Ecto neural progenitor cell (in vitro differentiated cells): ENCODE measurements around the gene SEC24C.
"Not testable (repeated sequence)": the region's sequence is repeated elsewhere in the genome, so short reads cannot be mapped to it uniquely, and the experiment has no call there.

ENCODE experiments used
- DNase-seq: peaks from one replicate; pipeline ENCODE4 v3.0.0-alpha.2; 2018; ENCODE audit warnings: low spot score

Gene SEC24C

GRCh38 chr10:73743905-73744663 lies at the start of gene SEC24C:
TSS of gene SEC24C (plus strand) at chr10:73744372. CDS start at chr10:73746833, 2,461 bp downstream.
- DNase-seq = peak; percentile 95

GRCh38 chr10:73695302-73695701 lies 48.9 kb upstream of the SEC24C start:
- DNase-seq = not testable (repeated sequence)

GRCh38 chr10:73697675-73698159 lies 46.5 kb upstream of the SEC24C start, which contains the start of gene AGAP5:
TSS of gene AGAP5 (minus strand) at chr10:73698109. CDS start at chr10:73697755, 354 bp downstream.
- not testable (repeated sequence) for DNase-seq

- DNase-seq = not testable (repeated sequence)
These were observed 45.4 kb upstream of the SEC24C start for GRCh38 chr10:73698819-73699218.

GRCh38 chr10:73703924-73704323 lies 40.2 kb upstream of the SEC24C start:
- DNase-seq = not testable (repeated sequence)

- DNase-seq = not testable (repeated sequence)
These were observed 38.6 kb upstream of the SEC24C start for GRCh38 chr10:73705506-73706072.

- DNase-seq = not testable (repeated sequence)
These were observed 37.7 kb upstream of the SEC24C start for GRCh38 chr10:73706488-73706887.

- DNase-seq = not testable (repeated sequence)
These were observed 36.5 kb upstream of the SEC24C start for GRCh38 chr10:73707628-73708027.

GRCh38 chr10:73708122-73708521 lies 36.0 kb upstream of the SEC24C start:
- DNase-seq = not testable (repeated sequence)

GRCh38 chr10:73711683-73712082 lies 32.5 kb upstream of the SEC24C start:
- not testable (repeated sequence) for DNase-seq

GRCh38 chr10:73713912-73714311 lies 30.3 kb upstream of the SEC24C start:
- not testable (repeated sequence) for DNase-seq

GRCh38 chr10:73714483-73714882 lies 29.7 kb upstream of the SEC24C start:
- DNase-seq = not testable (repeated sequence)

- not testable (repeated sequence) for DNase-seq
These were observed 28.7 kb upstream of the SEC24C start for GRCh38 chr10:73715179-73716156.

GRCh38 chr10:73716251-73716650 lies 27.9 kb upstream of the SEC24C start:
- DNase-seq = no peak

- no peak for DNase-seq
These were observed 26.6 kb upstream of the SEC24C start for GRCh38 chr10:73717556-73717955.

GRCh38 chr10:73720561-73720960 lies 23.6 kb upstream of the SEC24C start:
- DNase-seq = not testable (repeated sequence)

GRCh38 chr10:73723516-73723915 lies 20.7 kb upstream of the SEC24C start:
- DNase-seq = no peak

GRCh38 chr10:73729781-73730152 lies 14.4 kb upstream of the SEC24C start:
- DNase-seq = not testable (repeated sequence)

- peak; percentile 94 for DNase-seq
These were observed 13.8 kb upstream of the SEC24C start for GRCh38 chr10:73730153-73730906.

GRCh38 chr10:73731588-73732375 lies 12.4 kb upstream of the SEC24C start:
- no peak for DNase-seq
